Psoas muscle (tissue), 7 donors: ENCODE measurements around the gene MMAB. TPM values are rescaled to one million over a fixed set of nuclear protein-coding genes. Genes with fewer than 3 reads are reported as not detected.

Source experiments
- polyA plus RNA-seq, 3 donors: library from polyadenylated mRNA; stranded (reverse); fragments of 200-250 nt; gene quantifications; one replicate each; pipeline ENCODE4 v1.2.3, GENCODE V29; 2013
- total RNA-seq, 4 donors: library from RNA; stranded (reverse); fragmentation: NEBNext Ultra II Directional in 2 of 4; extraction: Animal tissue kit (Norgen Biotek cat#: 25700) in 2 of 4; gene quantifications; one replicate each; pipeline versions ENCODE4 v1.2.1 to v1.2.4, GENCODE V29; 2021 to 2023
- donor health status: healthy with polysubstance abuse.
- donor health status: DM: no; HTN: no; CAD: no; lungs with moderate emphysema.
- donor health status: Bipolar disorder and iron deficiency.
- donor health status: healthy.
- donor health status: DM: no; HTN: no; CAD: no.
- donor health status: DM: no; HTN: no; CAD: no.
- donor health status: DM: yes; HTN: yes; CAD: no.

MMAB gene
- total and polyA plus RNA-seq, 7 donors: 17.3 to 43.3 (median 34.1) TPM

Other genes starting within 250 kb of the MMAB start
- under 1 TPM in 1 of 4 donors, not detected in 3; 0.10 TPM for gene MYO1H, start 225.6 kb downstream of the MMAB start, total RNA-seq
- not detected for gene MYO1H, start 225.6 kb downstream of the MMAB start, polyA plus RNA-seq
- gene KCTD10, start 96.2 kb downstream of the MMAB start, total RNA-seq: 10 to 100 TPM; 13.0 to 21.8 (median 17.9) TPM
- 10 to 100 TPM in 2 of 3 donors, 1 to 10 TPM in 1; 7.4 to 16.0 (median 11.6) TPM for gene KCTD10, start 96.2 kb downstream of the MMAB start, polyA plus RNA-seq
- gene UBE3B, start 95.9 kb downstream of the MMAB start, total RNA-seq: 10 to 100 TPM; 41.7 to 50.8 (median 46.3) TPM
- 10 to 100 TPM; 13.5 to 45.0 (median 14.4) TPM for gene UBE3B, start 95.9 kb downstream of the MMAB start, polyA plus RNA-seq
- 10 to 100 TPM in 1 of 4 donors, 1 to 10 TPM in 3; 7.5 to 11.4 (median 8.7) TPM for gene MVK, start 290 bp upstream of the MMAB start, total RNA-seq
- 10 to 100 TPM in 2 of 3 donors, 1 to 10 TPM in 1; 6.4 to 10.5 (median 10.2) TPM for gene MVK, start 290 bp upstream of the MMAB start, polyA plus RNA-seq
- 1 to 10 TPM; 1.8 to 6.1 (median 5.5) TPM for gene FAM222A, start 140.3 kb upstream of the MMAB start, total RNA-seq
- 10 to 100 TPM in 1 of 3 donors, 1 to 10 TPM in 1, under 1 TPM in 1; 0.59 to 15.8 (median 3.3) TPM for gene FAM222A, start 140.3 kb upstream of the MMAB start, polyA plus RNA-seq